GM12878 (cell line): ENCODE measurements around the gene GRIA4. TPM values are rescaled to one million over a fixed set of nuclear protein-coding genes. Genes with fewer than 3 reads are reported as not detected.

Experiments used
- ATAC-seq: fragments of 200-7000 bp; cut with Tn5 transposase; 3 replicates; pipeline ENCODE4 v1.9.1; 2020; ENCODE audit warnings: mild to moderate bottlenecking, moderate library complexity
- BruUV-seq: library from RNA; stranded (reverse); fragments of 400-500 nt; replicated peaks from 2 replicates; lab custom pipeline; 2021; lab: Mats Ljungman, UMichigan
- CTCF ChIA-PET: fragments of 300-600 bp; sonication (Branson Sonifier 250); formaldehyde crosslinking; extraction: SDS; loops from one replicate; lab custom pipeline; 2021; ENCODE audit warnings: inconsistent platforms; lab: Yijun Ruan, JAX
- POLR2A ChIA-PET: fragments of 350-600 bp; formaldehyde crosslinking; extraction: SDS; loops from one replicate; lab custom pipeline; 2021; ENCODE audit warnings: inconsistent platforms; lab: Charles Lee
- RAD21 ChIA-PET: fragments of 300-600 bp; sonication (Branson Sonifier 250); formaldehyde crosslinking; loops from one replicate; lab custom pipeline; 2023; ENCODE audit warnings: antibody characterized with exemption; ENCODE audit not compliant: unreplicated experiment; lab: Charles Lee
- SMC1A ChIA-PET: fragments of 300-600 bp; sonication (Branson Sonifier 250); formaldehyde crosslinking; loops from one replicate; lab custom pipeline; 2023; ENCODE audit not compliant: unreplicated experiment, uncharacterized antibody; lab: Charles Lee
- DNase-seq: peaks from one replicate; pipeline ENCODE4 v3.0.0-alpha.2; 2011; ENCODE audit warnings: low read depth, low spot score
- FAIRE-seq: peaks from 3 replicates; lab custom pipeline; 2011; peaks lifted over from hg19 to GRCh38; lab: Jason Lieb, UNC
- H2AFZ ChIP-seq: 2 replicates; pipeline ENCODE4 v1.6.0; 2011; ENCODE audit warnings: low read depth, low read length, control low read depth; ENCODE audit not compliant: control insufficient read depth
- H3K27ac ChIP-seq: 2 replicates; pipeline ENCODE4 v1.5.1; 2011; ENCODE audit warnings: control low read depth; ENCODE audit not compliant: control insufficient read depth, insufficient read depth
- H3K27me3 ChIP-seq, 2 experiments: replicated peaks in 1 of 2; 2 replicates each; pipeline versions ENCODE4 v1.6.0 to v1.6.1; 2011; ENCODE audit warnings: low read length in 1 of 2; ENCODE audit not compliant: control insufficient read depth in 2 of 2, insufficient read depth in 2 of 2
- H3K36me3 ChIP-seq, 2 experiments: 2 replicates each; pipeline ENCODE4 v1.5.1; 2011; ENCODE audit warnings: low read length in 1 of 2; ENCODE audit not compliant: control insufficient read depth in 2 of 2, insufficient read depth in 2 of 2
- H3K4me1 ChIP-seq: 2 replicates; pipeline ENCODE4 v1.6.1; 2011; ENCODE audit warnings: mild to moderate bottlenecking, low read length, moderate library complexity, mixed read lengths; ENCODE audit not compliant: control insufficient read depth, insufficient read depth
- H3K4me2 ChIP-seq: 2 replicates; pipeline ENCODE4 v1.6.0; 2011; ENCODE audit warnings: control low read depth; ENCODE audit not compliant: control insufficient read depth, insufficient read depth
- H3K4me3 ChIP-seq: fragments of 200-600 bp; sonication (generic); 2 replicates; pipeline ENCODE4 v1.5.1; 2016
- H3K79me2 ChIP-seq: 2 replicates; pipeline ENCODE4 v1.6.0; 2011; ENCODE audit warnings: low read length; ENCODE audit not compliant: control insufficient read depth, insufficient read depth
- H3K9ac ChIP-seq: 2 replicates; pipeline ENCODE4 v1.8.0; 2011; ENCODE audit warnings: low read length, control low read depth, mixed read lengths; ENCODE audit not compliant: control insufficient read depth, insufficient read depth
- H3K9me3 ChIP-seq: replicated peaks from 3 replicates; pipeline ENCODE4 v1.5.1; 2011; ENCODE audit warnings: mild to moderate bottlenecking, low read length; ENCODE audit not compliant: control insufficient read depth, insufficient read depth
- H4K20me1 ChIP-seq: 2 replicates; pipeline ENCODE4 v1.6.0; 2011; ENCODE audit not compliant: control insufficient read depth, insufficient read depth
- BMI1 ChIP-seq: fragments of 450-650 bp; IDR thresholded peaks from 2 replicates; pipeline ENCODE4 v1.6.1; 2016; ENCODE audit warnings: mild to moderate bottlenecking, moderate library complexity, borderline replicate concordance
- CEBPB ChIP-seq, 2 experiments: fragments of 150-350 bp in 1 of 2; IDR thresholded peaks; 2 replicates each; pipeline ENCODE4 v1.6.1; 2012 to 2014; ENCODE audit warnings: low read depth in 2 of 2, low read length in 2 of 2, borderline replicate concordance in 1 of 2, inconsistent platforms in 1 of 2
- EP300 ChIP-seq, 2 experiments: fragments of 150-350 bp in 1 of 2; IDR thresholded peaks; 2 replicates each; pipeline ENCODE4 v1.6.1; 2011 to 2012; ENCODE audit warnings: low read depth in 2 of 2, low read length in 2 of 2, borderline replicate concordance in 1 of 2, improper control_type of control experiment in 1 of 2, inconsistent platforms in 1 of 2; ENCODE audit not compliant: control insufficient read depth in 1 of 2
- GABPA ChIP-seq: IDR thresholded peaks from 2 replicates; pipeline ENCODE4 v1.6.1; 2014; ENCODE audit warnings: antibody characterized with exemption, low read depth, mild to moderate bottlenecking, inconsistent platforms
- GATAD2B ChIP-seq: fragments of 450-650 bp; conservative IDR thresholded peaks from 2 replicates; pipeline ENCODE4 v1.6.1; 2017; ENCODE audit warnings: low read depth, mild to moderate bottlenecking, moderate library complexity
- HDAC2 ChIP-seq: fragments of 200-600 bp; sonication (generic); IDR thresholded peaks from 2 replicates; pipeline ENCODE4 v1.6.1; 2017
- JUNB ChIP-seq: IDR thresholded peaks from 2 replicates; pipeline ENCODE4 v1.6.1; 2016; ENCODE audit warnings: antibody characterized with exemption, mild to moderate bottlenecking
- KAT2A ChIP-seq: conservative IDR thresholded peaks from 2 replicates; pipeline ENCODE4 v1.6.1; 2011; ENCODE audit warnings: low read depth, low read length; ENCODE audit not compliant: control insufficient read depth
- KDM1A ChIP-seq: fragments of 200-600 bp; sonication (generic); IDR thresholded peaks from 2 replicates; pipeline ENCODE4 v1.6.1; 2016; ENCODE audit warnings: borderline replicate concordance
- MEF2A ChIP-seq: IDR thresholded peaks from 2 replicates; pipeline ENCODE4 v1.6.1; 2011; ENCODE audit warnings: low read depth, mild to moderate bottlenecking, low read length, moderate library complexity; ENCODE audit not compliant: insufficient read depth
- MEF2B ChIP-seq: fragments of 450-650 bp; IDR thresholded peaks from 2 replicates; pipeline ENCODE4 v1.6.1; 2018; ENCODE audit warnings: mild to moderate bottlenecking, moderate library complexity; ENCODE audit not compliant: partially characterized antibody, poor library complexity, severe bottlenecking
- MYC ChIP-seq: IDR thresholded peaks from 2 replicates; pipeline ENCODE4 v1.6.1; 2011; ENCODE audit warnings: mild to moderate bottlenecking, low read length, moderate library complexity, inconsistent platforms; ENCODE audit not compliant: insufficient read depth, insufficient replicate concordance, insufficient read length, severe bottlenecking
- NFIC ChIP-seq: IDR thresholded peaks from 2 replicates; pipeline ENCODE4 v1.6.1; 2012; ENCODE audit warnings: low read depth, mild to moderate bottlenecking, inconsistent platforms, low read length, moderate library complexity
- NFXL1 ChIP-seq: fragments of 450-650 bp; IDR thresholded peaks from 2 replicates; pipeline ENCODE4 v1.6.1; 2017; ENCODE audit warnings: antibody characterized with exemption, mild to moderate bottlenecking, borderline replicate concordance
- NRF1 ChIP-seq: conservative IDR thresholded peaks from 2 replicates; pipeline ENCODE4 v1.6.1; 2011; ENCODE audit warnings: mild to moderate bottlenecking, low read depth, low read length, improper control_type of control experiment
- POLR2AphosphoS5 ChIP-seq: IDR thresholded peaks from 2 replicates; pipeline ENCODE4 v1.6.1; 2011; ENCODE audit warnings: mild to moderate bottlenecking, low read length, inconsistent platforms
- RUNX3 ChIP-seq: IDR thresholded peaks from 2 replicates; pipeline ENCODE4 v1.6.1; 2012; ENCODE audit warnings: low read length, inconsistent platforms
- SP1 ChIP-seq: IDR thresholded peaks from one replicate; pipeline ENCODE4 v1.6.1; 2011; ENCODE audit warnings: low read depth, low read length
- WRNIP1 ChIP-seq: IDR thresholded peaks from 2 replicates; pipeline ENCODE4 v1.6.1; 2011; ENCODE audit warnings: low read depth, low read length, improper control_type of control experiment, borderline replicate concordance
- ZNF207 ChIP-seq: fragments of 450-650 bp; IDR thresholded peaks from 2 replicates; pipeline ENCODE4 v1.6.1; 2014; ENCODE audit warnings: antibody characterized with exemption, mild to moderate bottlenecking, borderline replicate concordance
- ZNF217 ChIP-seq: fragments of 450-650 bp; IDR thresholded peaks from 2 replicates; pipeline ENCODE4 v1.6.1; 2017; ENCODE audit warnings: antibody characterized with exemption, mild to moderate bottlenecking
- ZSCAN29 ChIP-seq: fragments of 450-650 bp; IDR thresholded peaks from 2 replicates; pipeline ENCODE4 v1.6.1; 2017; ENCODE audit warnings: mild to moderate bottlenecking, moderate library complexity
- ZZZ3 ChIP-seq: IDR thresholded peaks from 2 replicates; pipeline ENCODE4 v1.6.1; 2011; ENCODE audit warnings: low read depth; ENCODE audit not compliant: control insufficient read depth, insufficient read length
- in situ Hi-C: fragments of 300-500 bp; cut with MboI; formaldehyde crosslinking; loops from 9 replicates; pipeline ENCODE4 v1.14.3; 2018; ENCODE audit warnings: mixed read lengths
- intact Hi-C: fragments of 100-400 bp; cut with micrococcal nuclease; formaldehyde crosslinking; loops from one replicate; pipeline ENCODE4 v1.14.2; 2022; ENCODE audit not compliant: unreplicated experiment
- polyA plus RNA-seq, 11 experiments: library from polyadenylated mRNA; depleted of rRNA in 4 of 11; unstranded in 6 of 11; stranded (reverse) in 5 of 11; fragments of >200 nt; fragmentation: Nextera tagmentation in 4 of 11; fragmentation: Illumina TruSeq in 1 of 11; extraction: Ambion mirVana in 4 of 11; extraction: Trizol in 1 of 11; gene quantifications; 1 replicate in 1 of 11; 2 replicates in 10 of 11; pipeline versions ENCODE4 v1.2.1 to v1.2.3, GENCODE V29; 2011 to 2016; ENCODE audit warnings: inconsistent platforms in 2 of 11, missing spikeins in 2 of 11, low read depth in 1 of 11
- total RNA-seq, 4 experiments: library from RNA; depleted of rRNA in 3 of 4; stranded (reverse); fragments of >200 nt in 3 of 4; fragmentation: Illumina TruSeq in 1 of 4; extraction: Trizol in 1 of 4; gene quantifications; 2 replicates each; pipeline versions ENCODE4 v1.2.1 to v1.2.3, GENCODE V29; 2013 to 2021
- TF ChIP-seq, protein P1 (sequence below): IDR thresholded peaks from 2 replicates; pipeline ENCODE4 v1.6.1; 2012; ENCODE audit warnings: low read depth, low read length, improper control_type of control experiment
- TF ChIP-seq, protein P2 (sequence below): fragments of 450-650 bp; IDR thresholded peaks from 2 replicates; pipeline ENCODE4 v1.6.1; 2016; ENCODE audit warnings: mild to moderate bottlenecking

The GRIA4 gene
- total and polyA plus RNA-seq, 10 of the 15 experiments (the other 5 are each of a cell fraction or from before 2014, with no cell fraction given), result 0.04 TPM; not detected in 9

DNA sequence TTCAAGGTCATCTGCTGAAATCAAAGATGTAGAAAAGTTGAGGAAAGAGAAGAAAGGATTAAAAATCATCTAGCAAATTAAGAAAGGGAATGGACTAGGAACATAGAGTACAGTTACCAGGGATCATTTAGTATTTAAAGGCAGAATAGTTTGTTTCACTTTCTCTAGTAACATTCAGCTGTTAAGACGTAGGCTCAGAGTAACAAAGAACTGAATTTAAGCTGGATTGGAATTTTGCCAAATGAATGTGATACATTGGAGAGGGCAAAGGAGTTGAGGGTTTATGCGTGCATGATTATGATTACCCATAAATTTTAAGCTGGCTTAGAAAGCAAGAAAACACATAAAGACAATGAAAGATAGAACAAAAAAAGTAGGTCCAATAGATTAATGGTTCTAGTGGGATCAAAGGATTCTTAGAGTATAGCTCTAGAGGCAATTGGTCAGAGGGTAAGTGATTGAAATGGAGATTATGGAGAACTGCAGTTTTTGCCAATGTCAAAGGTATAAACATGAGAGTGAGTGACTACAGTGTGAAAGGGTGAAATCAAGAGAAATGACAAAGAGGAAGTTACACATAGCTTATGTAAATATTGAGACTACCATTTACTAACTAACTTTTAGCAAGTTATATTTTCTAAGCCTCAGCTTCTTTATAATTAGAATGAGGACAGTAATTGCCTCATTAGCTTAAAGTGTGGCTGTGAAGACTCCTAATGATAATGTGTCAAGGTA lies 190.0 kb downstream of the GRIA4 start (continued):
- TF ChIP-seq ZZZ3, result no peak
- no peak for TF ChIP-seq MEF2A
- TF ChIP-seq ZNF207, result no peak
- no peak for TF ChIP-seq GABPA
- no peak for TF ChIP-seq BMI1
- no peak for TF ChIP-seq HDAC2
- no peak for TF ChIP-seq KAT2A
- TF ChIP-seq JUNB, result no peak
- TF ChIP-seq EP300 (IDR thresholded peaks at IDR 0.05; ENCODE audit: borderline replicate concordance in 1 of 2, control insufficient read depth in 1 of 2, low read depth in 2 of 2, low read length in 2 of 2), result no peak
- no peak for TF ChIP-seq SP1
- no peak for TF ChIP-seq NFXL1
- TF ChIP-seq KDM1A, result no peak
- TF ChIP-seq GATAD2B, result no peak
- TF ChIP-seq WRNIP1, result no peak

DNA sequence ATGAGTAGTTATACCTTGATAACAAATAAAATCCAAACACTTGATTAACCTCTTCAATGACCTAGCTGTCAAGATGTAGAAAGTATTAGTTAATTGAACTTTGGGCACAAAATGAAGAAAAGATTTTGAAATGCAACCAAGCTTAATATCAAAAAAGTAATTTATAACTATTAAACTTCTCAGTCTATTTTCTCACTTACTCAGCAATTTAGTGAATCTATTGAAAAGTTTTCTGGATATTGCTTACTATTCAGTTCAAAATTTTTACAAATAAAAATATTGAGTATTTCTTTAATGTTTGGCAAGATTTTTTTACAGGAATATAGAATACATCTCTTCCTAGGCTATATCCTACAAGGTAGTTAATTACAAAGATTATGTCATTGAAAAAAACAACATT lies 192.5 kb downstream of the GRIA4 start:
- no peak for ATAC-seq
- DNase-seq, result no peak
- no peaks in the 10 kb centered on the region for H3K9me3 ChIP-seq
- H3K36me3 ChIP-seq, result no peaks in the 10 kb centered on the region
- H3K27me3 ChIP-seq, result no peaks in the 10 kb centered on the region
- in situ Hi-C loops (no loop called here), intact Hi-C loops (no loop called here)
- ChIA-PET SMC1A (interaction anchor here (0.6 kb wide), 1 partner anchor 1362 kb away, joined by 3 read pairs; no protein-coding TSS in a partner anchor), CTCF (no interaction called here), POLR2A (no interaction called here), RAD21 (no interaction called here)
- H3K4me3 ChIP-seq, result no peak overlapping the region
- no peaks in the 10 kb centered on the region for H4K20me1 ChIP-seq
- no peaks in the 10 kb centered on the region for H3K79me2 ChIP-seq
- no peak overlapping the region for H3K27ac ChIP-seq
- FAIRE-seq, result no peak
- no peak overlapping the region for H2AFZ ChIP-seq
- no peaks in the 10 kb centered on the region for H3K4me1 ChIP-seq
- no TSS peak for BruUV-seq
- H3K4me2 ChIP-seq, result no peak overlapping the region
- no peak overlapping the region for H3K9ac ChIP-seq
- TF ChIP-seq, protein P1, sequence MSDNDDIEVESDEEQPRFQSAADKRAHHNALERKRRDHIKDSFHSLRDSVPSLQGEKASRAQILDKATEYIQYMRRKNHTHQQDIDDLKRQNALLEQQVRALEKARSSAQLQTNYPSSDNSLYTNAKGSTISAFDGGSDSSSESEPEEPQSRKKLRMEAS, result no peak
- no peak for TF ChIP-seq ZSCAN29
- no peak for TF ChIP-seq MYC
- TF ChIP-seq NFIC, result no peak
- no peak for TF ChIP-seq RUNX3
- no peak for TF ChIP-seq POLR2AphosphoS5
- TF ChIP-seq, protein P2, sequence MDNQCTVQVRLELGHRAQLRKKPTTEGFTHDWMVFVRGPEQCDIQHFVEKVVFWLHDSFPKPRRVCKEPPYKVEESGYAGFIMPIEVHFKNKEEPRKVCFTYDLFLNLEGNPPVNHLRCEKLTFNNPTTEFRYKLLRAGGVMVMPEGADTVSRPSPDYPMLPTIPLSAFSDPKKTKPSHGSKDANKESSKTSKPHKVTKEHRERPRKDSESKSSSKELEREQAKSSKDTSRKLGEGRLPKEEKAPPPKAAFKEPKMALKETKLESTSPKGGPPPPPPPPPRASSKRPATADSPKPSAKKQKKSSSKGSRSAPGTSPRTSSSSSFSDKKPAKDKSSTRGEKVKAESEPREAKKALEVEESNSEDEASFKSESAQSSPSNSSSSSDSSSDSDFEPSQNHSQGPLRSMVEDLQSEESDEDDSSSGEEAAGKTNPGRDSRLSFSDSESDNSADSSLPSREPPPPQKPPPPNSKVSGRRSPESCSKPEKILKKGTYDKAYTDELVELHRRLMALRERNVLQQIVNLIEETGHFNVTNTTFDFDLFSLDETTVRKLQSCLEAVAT, result no peak
- TF ChIP-seq CEBPB (IDR thresholded peaks at IDR 0.05; ENCODE audit: borderline replicate concordance in 1 of 2, low read depth in 2 of 2, low read length in 2 of 2), result no peak
- TF ChIP-seq MEF2B, result no peak
- no peak for TF ChIP-seq ZNF217
- no peak for TF ChIP-seq NRF1
